Forelimb muscle (tissue), 1 donor: Measurements from ENCODE around the gene TPRG1L. TPM values are rescaled to one million over a fixed set of nuclear protein-coding genes. Genes with fewer than 3 reads are reported as not detected.

ENCODE experiments used
- DNase-seq: peaks from one replicate; pipeline ENCODE4 v3.0.0-alpha.2; 2013; ENCODE audit warnings: low read depth
- polyA plus RNA-seq: library from polyadenylated mRNA; unstranded; fragments of 120-200 nt; gene quantifications from one replicate; pipeline ENCODE4 v1.2.1, GENCODE V29; 2013; ENCODE audit not compliant: insufficient read length

TPRG1L gene
- polyA plus RNA-seq, 1 donor, result 28.5 TPM

- DNase-seq, result no peak
These were observed 31.1 kb upstream of the TPRG1L start for GRCh38 chr1:3593745-3594144.

- DNase-seq, result no peak
These were observed 30.0 kb upstream of the TPRG1L start for GRCh38 chr1:3594706-3595377.

- no peak for DNase-seq
These were observed 28.9 kb upstream of the TPRG1L start for GRCh38 chr1:3595949-3596348.

GRCh38 chr1:3596663-3597598 lies 27.9 kb upstream of the TPRG1L start:
- DNase-seq, result no peak

- no peak for DNase-seq
These were observed 27.2 kb upstream of the TPRG1L start for GRCh38 chr1:3597599-3597964.

- DNase-seq, result peak; percentile 41
These were observed 26.7 kb upstream of the TPRG1L start for GRCh38 chr1:3598051-3598491.

GRCh38 chr1:3598522-3599285 lies 26.1 kb upstream of the TPRG1L start:
- no peak for DNase-seq

GRCh38 chr1:3599286-3599811 lies 25.5 kb upstream of the TPRG1L start:
- DNase-seq, result no peak

- no peak for DNase-seq
These were observed 25.0 kb upstream of the TPRG1L start for GRCh38 chr1:3599816-3600215.

- no peak for DNase-seq
These were observed 24.5 kb upstream of the TPRG1L start for GRCh38 chr1:3600354-3600753.

- DNase-seq, result no peak
These were observed 23.1 kb upstream of the TPRG1L start for GRCh38 chr1:3601743-3602142.

GRCh38 chr1:3602375-3602774 lies 22.4 kb upstream of the TPRG1L start:
- no peak for DNase-seq

GRCh38 chr1:3603156-3603555 lies 21.7 kb upstream of the TPRG1L start:
- no peak for DNase-seq

GRCh38 chr1:3603571-3604467 lies 21.0 kb upstream of the TPRG1L start:
- DNase-seq, result no peak

GRCh38 chr1:3604468-3604974 lies 20.3 kb upstream of the TPRG1L start:
- DNase-seq, result no peak

GRCh38 chr1:3604997-3605823 lies 19.6 kb upstream of the TPRG1L start:
- DNase-seq, result no peak

GRCh38 chr1:3606779-3607702 lies 17.8 kb upstream of the TPRG1L start:
- DNase-seq, result no peak

GRCh38 chr1:3607703-3608065 lies 17.1 kb upstream of the TPRG1L start:
- no peak for DNase-seq

GRCh38 chr1:3608154-3608553 lies 16.7 kb upstream of the TPRG1L start:
- DNase-seq, result no peak
